Subcutaneous adipose tissue (tissue), 4 donors: ENCODE results near the gene RIMS3. TPM values are rescaled to one million over a fixed set of nuclear protein-coding genes. Genes with fewer than 3 reads are reported as not detected.

Experiments
- total RNA-seq, 4 donors: library from RNA; depleted of rRNA; stranded (reverse); fragments of >200 nt; gene quantifications; one replicate each; pipeline ENCODE4 v1.1.0, GENCODE V29; 2016
- TF ChIP-seq, protein P1 (sequence below): fragments of 450-650 bp; IDR thresholded peaks from one replicate; pipeline ENCODE4 v1.5.1; 2016; ENCODE audit warnings: low read depth, mild to moderate bottlenecking, control low read depth, antibody characterized with exemption, moderate library complexity

RIMS3 gene
- total RNA-seq, 4 donors from 2014 or later: 0.33 to 2.7 (median 2.2) TPM

- TF ChIP-seq, protein P1, sequence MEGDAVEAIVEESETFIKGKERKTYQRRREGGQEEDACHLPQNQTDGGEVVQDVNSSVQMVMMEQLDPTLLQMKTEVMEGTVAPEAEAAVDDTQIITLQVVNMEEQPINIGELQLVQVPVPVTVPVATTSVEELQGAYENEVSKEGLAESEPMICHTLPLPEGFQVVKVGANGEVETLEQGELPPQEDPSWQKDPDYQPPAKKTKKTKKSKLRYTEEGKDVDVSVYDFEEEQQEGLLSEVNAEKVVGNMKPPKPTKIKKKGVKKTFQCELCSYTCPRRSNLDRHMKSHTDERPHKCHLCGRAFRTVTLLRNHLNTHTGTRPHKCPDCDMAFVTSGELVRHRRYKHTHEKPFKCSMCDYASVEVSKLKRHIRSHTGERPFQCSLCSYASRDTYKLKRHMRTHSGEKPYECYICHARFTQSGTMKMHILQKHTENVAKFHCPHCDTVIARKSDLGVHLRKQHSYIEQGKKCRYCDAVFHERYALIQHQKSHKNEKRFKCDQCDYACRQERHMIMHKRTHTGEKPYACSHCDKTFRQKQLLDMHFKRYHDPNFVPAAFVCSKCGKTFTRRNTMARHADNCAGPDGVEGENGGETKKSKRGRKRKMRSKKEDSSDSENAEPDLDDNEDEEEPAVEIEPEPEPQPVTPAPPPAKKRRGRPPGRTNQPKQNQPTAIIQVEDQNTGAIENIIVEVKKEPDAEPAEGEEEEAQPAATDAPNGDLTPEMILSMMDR: no peak
Observed at GRCh38 chr1:40668769-40669525, 3.5 kb upstream of the RIMS3 start.

DNA sequence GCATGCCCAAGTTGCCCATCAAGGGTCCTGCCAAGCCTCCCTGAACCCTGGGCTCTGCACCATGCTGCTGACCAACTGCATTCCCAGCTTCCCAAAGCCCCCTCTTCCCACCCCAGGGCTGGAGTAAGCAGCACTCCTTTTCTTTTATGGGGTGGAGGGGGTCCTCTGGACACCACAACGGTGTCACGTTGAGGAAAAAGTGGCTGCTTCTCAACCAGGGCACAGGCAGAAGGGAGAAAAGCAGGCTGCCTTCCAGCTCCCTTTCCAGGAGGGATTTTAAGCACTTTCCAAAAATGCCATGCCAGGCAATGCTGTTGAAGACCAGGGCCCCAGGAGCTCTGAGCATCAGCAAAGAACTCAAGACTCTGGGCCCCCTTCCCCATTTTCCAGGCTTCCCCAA is 691 bp downstream of the RIMS3 start:
- TF ChIP-seq, protein P1: no peak

DNA sequence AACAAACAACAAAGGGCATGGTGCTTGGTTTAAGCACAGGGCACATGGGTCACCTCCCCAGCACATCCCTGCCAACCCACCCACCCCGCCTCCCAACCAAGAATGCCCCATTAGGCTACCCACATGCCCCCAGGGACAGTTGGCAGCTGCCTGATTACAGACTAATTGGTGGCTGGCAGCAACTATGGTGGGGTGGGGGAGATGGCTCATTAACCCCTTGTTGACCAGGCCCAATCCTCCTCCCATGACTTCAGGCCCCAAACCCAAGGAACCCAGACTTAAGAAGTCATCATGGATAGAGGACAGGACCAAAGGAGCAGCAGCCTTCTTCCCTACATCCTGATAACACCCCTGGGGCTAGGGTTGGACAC is 1.3 kb downstream of the RIMS3 start:
- TF ChIP-seq, protein P1: no peak

DNA sequence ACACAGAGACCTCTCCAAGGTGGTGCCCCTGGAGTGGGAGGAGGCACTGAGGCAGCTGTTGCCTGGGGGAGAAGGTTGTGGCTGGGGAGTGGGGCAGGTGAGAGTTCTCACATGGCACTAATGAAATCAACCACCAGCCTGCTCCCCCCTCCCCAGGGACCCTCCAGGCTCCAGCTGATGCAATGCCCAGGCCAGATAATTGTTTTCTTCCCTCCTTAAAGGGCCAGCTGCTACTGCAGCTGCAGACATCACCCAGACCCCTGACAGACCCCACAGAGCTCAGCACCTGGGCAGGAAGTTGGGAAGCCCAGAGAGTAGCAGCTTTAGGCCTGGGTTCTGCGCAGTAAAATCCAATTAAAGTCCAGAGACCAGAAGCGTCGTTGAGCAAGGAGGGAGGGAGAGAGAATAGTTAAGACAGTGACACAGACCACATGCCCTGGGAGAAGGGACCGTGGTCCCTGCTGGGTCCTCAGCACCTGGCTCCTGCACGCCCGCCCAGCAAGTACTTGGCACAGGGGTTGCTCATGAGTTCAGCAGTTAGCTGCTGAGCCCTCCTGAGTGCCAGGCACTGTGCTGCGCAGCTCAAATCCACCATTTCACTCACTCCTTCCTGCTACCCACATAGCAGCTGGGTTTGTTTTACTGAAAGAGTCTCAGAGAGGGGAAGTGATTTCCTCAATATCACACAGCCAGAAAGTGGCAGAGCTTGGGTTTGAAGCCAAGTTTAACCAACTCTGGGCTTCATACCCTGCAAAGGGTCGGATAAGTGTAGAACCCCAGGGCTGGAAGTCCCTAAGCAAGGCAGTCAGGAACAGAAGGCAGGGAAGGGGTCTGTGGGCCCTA is 1.9 kb downstream of the RIMS3 start:
- TF ChIP-seq, protein P1: no peak

GRCh38 chr1:40662864-40663263 is 2.6 kb downstream of the RIMS3 start:
- TF ChIP-seq, protein P1: no peak

- TF ChIP-seq, protein P1: no peak
Observed at GRCh38 chr1:40662151-40662550, 3.3 kb downstream of the RIMS3 start.

GRCh38 chr1:40661678-40662077 is 3.8 kb downstream of the RIMS3 start:
- TF ChIP-seq, protein P1: no peak
